ENCODE results near the gene HAPLN2. TPM values are rescaled to one million over a fixed set of nuclear protein-coding genes. Genes with fewer than 3 reads are reported as not detected.

Gene HAPLN2
- total RNA-seq, 4 donors from 2014 or later: 0.55 to 1.9 TPM; not detected in 2

DNA sequence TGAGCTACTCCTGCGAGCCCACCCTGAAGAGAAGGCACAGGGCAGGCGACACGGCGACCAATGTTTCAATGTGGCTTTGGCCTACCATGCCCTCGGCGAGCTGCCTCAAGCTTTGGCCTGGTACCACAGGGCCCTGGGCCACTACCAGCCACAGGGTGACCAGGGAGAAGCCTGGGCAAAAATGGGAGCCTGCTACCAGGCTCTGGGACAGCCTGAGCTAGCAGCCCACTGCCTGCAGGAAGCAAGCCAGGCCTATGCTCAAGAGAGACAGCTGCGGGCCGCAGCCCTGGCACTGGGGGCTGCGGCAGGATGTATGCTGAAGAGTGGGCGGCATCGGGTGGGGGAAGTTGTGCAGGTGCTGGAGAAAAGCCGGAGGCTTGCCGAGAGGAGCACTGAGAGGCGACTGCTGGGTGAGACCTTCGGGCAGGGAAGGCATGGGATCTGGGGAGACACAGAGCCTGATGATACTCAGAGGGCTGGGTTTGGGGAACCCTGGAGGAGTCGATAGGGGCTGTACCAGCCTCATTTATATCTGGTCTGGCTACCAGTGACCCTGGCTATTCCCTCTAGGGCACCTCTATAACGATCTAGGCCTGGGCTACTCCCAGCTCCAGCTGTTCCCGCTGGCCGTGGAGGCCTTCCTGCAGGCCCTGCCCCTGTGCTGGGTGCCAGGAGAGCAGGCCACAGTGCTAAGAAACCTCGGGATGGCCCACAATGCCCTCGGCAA lies 37.4 kb upstream of the HAPLN2 start:
- in situ Hi-C loops (cut with MboI; ENCODE audit: low pct_ligation_motif_present in 1 of 4, low pct_unique_long_range_greater_than_20kb in 1 of 4, low sequenced_read_pairs in 3 of 4): no loop called here
- 83% methylated on average over 21 of the region's 21 CpGs; no CpG with 5 or more reads in 1 of the 2 donors for WGBS, 2 donors (ENCODE audit: low coverage in 1 of 2)
- no peak for DNase-seq
- no peaks in the 10 kb centered on the region for H3K36me3 ChIP-seq
- intact Hi-C loops (cut with DNase I; ENCODE audit: low total_unique reads): no loop called here
- H3K27me3 ChIP-seq: no peaks in the 10 kb centered on the region
- peaks cover 0 to 3% (median 0%) of the 10 kb centered on the region in 4 donors for H3K4me1 ChIP-seq
- H3K9me3 ChIP-seq: no peaks in the 10 kb centered on the region
- H3K4me3 ChIP-seq: no peak overlapping the region
- TF ChIP-seq, protein P1, sequence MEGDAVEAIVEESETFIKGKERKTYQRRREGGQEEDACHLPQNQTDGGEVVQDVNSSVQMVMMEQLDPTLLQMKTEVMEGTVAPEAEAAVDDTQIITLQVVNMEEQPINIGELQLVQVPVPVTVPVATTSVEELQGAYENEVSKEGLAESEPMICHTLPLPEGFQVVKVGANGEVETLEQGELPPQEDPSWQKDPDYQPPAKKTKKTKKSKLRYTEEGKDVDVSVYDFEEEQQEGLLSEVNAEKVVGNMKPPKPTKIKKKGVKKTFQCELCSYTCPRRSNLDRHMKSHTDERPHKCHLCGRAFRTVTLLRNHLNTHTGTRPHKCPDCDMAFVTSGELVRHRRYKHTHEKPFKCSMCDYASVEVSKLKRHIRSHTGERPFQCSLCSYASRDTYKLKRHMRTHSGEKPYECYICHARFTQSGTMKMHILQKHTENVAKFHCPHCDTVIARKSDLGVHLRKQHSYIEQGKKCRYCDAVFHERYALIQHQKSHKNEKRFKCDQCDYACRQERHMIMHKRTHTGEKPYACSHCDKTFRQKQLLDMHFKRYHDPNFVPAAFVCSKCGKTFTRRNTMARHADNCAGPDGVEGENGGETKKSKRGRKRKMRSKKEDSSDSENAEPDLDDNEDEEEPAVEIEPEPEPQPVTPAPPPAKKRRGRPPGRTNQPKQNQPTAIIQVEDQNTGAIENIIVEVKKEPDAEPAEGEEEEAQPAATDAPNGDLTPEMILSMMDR (IDR thresholded peaks at IDR 0.05): no peak
- TF ChIP-seq POLR2A (IDR thresholded peaks at IDR 0.05) (no peak), EP300 (IDR thresholded peaks at IDR 0.05; ENCODE audit: low read depth) (no peak), POLR2AphosphoS5 (IDR thresholded peaks at IDR 0.05) (no peak)
- H3K27ac ChIP-seq: no peak overlapping the region

DNA sequence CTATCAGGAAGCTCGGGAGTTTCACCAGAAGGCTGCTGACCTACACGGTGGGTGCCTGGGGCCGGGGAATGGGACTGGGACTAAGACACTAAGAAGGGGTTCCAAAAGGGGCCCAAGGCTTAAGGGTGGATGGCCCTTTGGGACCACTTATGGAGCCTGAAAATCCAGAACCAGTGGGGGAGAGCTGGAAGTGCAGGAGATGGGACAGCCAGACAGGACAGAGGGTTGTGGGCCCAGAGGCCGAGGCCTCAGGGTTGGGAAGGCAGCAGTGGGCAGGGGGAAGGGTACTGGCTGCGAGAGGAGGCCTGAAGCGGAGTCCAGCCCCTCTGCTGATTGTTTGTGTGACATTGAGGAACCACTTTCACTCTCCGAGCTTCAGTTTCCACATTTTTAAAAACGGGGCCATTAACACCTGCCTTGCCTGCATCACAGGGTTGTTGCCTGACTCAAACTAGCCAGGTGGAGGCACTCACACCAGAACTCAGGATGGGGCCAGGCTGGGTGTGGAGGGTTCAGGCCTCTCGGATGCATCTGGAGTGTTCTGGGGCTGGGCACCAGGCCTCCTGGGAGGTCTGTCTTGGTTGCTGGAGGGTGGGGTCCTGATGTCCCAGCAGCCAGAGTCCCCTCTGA lies 36.7 kb upstream of the HAPLN2 start:
- Histone ChIP-seq H3K27ac (no peak overlapping the region), H3K36me3 (no peaks in the 10 kb centered on the region), H3K27me3 (no peaks in the 10 kb centered on the region), H3K4me1 (peaks cover 0 to 3% (median 0%) of the 10 kb centered on the region in 4 donors), H3K4me3 (no peak overlapping the region), H3K9me3 (no peaks in the 10 kb centered on the region)
- intact Hi-C loops (cut with DNase I; ENCODE audit: low total_unique reads) (no loop called here), in situ Hi-C loops (cut with MboI; ENCODE audit: low pct_ligation_motif_present in 1 of 4, low pct_unique_long_range_greater_than_20kb in 1 of 4, low sequenced_read_pairs in 3 of 4) (no loop called here)
- DNase-seq: no peak
- WGBS, 2 donors (ENCODE audit: low coverage in 1 of 2): 86% methylated on average over 9 of the region's 9 CpGs; no CpG with 5 or more reads in 1 of the 2 donors
- no peak for TF ChIP-seq EP300 (IDR thresholded peaks at IDR 0.05; ENCODE audit: low read depth)

DNA sequence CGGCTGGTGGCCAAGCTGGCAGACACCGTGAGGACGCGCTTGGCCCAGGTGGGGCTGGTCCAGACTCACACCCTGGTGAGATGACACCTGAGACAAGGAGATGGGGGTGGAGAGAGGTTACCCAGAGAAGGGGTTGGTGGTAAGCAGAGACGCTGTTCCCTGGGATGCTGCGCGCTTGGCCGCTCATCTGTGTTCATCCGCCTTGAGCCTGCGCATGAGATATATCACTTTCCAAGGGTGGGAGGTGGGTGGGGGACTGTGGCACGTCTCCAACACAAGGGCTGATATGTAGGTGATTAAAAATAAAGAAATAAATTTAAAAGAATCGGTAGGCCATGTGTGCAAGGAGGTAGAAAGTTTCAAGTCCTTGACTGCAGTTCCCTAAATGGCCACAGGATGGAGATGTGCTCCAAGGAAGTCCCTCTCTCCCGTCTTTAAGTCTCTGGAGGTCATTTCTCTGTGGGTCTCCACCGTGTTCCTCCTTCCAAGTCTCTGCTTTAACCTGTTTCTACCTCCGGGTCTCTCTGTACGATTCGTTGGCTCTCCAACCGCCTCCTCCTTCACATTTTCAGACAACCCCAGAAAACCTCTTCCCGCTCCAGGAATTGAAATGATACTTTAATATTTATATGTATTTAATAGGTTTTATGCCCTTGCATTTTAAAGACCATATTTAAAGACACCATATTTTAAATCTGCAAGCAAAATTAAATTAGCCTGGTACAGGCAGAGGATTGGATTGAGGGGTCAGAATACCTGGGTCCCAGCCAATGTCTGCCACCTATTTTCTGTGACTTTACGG lies 35.2 kb upstream of the HAPLN2 start:
- Histone ChIP-seq H3K4me1 (peaks cover 0 to 3% (median 0%) of the 10 kb centered on the region in 4 donors), H3K27ac (no peak overlapping the region), H3K4me3 (no peak overlapping the region), H3K27me3 (no peaks in the 10 kb centered on the region), H3K9me3 (no peaks in the 10 kb centered on the region), H3K36me3 (no peaks in the 10 kb centered on the region)
- intact Hi-C loops (cut with DNase I; ENCODE audit: low total_unique reads): no loop called here
- TF ChIP-seq POLR2A (IDR thresholded peaks at IDR 0.05): no peak
- TF ChIP-seq, protein P1 (IDR thresholded peaks at IDR 0.05): peak; percentile 90 to 97 (median 96)
- no peak for TF ChIP-seq POLR2AphosphoS5 (IDR thresholded peaks at IDR 0.05)
- in situ Hi-C loops (cut with MboI; ENCODE audit: low pct_ligation_motif_present in 1 of 4, low pct_unique_long_range_greater_than_20kb in 1 of 4, low sequenced_read_pairs in 3 of 4): no loop called here
- peak; percentile 86 for DNase-seq
- whole genome bisulfite sequencing, 2 donors (ENCODE audit: low coverage in 1 of 2): 53 to 56% methylated on average over 19 to 20 of the region's 20 CpGs

DNA sequence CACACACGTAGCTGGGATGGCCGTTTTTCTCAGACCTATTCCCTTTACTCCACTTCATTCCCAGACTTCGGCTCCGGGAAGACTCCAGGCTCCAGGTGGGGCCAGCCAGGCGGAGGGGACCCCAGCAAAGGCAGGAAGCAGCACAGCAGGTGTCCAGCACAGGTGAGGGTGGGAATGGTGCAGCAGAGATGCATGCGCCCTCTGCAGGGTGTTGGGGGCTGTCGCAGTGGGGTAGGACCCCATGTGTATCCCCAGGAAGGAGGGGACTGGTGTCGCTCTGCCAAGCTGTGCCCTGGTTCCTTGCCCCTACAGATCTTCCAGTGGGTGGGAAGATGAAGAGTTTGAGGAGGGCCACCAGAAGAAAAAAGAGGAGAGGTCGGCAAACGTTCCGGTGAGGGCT lies 34.4 kb upstream of the HAPLN2 start:
- in situ Hi-C loops (cut with MboI; ENCODE audit: low pct_ligation_motif_present in 1 of 4, low pct_unique_long_range_greater_than_20kb in 1 of 4, low sequenced_read_pairs in 3 of 4): no loop called here
- 58% methylated on average over 11 of the region's 11 CpGs; no CpG with 5 or more reads in 1 of the 2 donors for WGBS, 2 donors (ENCODE audit: low coverage in 1 of 2)
- intact Hi-C loops (cut with DNase I; ENCODE audit: low total_unique reads): no loop called here
- Histone ChIP-seq H3K36me3 (no peaks in the 10 kb centered on the region), H3K27ac (no peak overlapping the region), H3K4me1 (peaks cover 0 to 3% (median 0%) of the 10 kb centered on the region in 4 donors), H3K4me3 (no peak overlapping the region), H3K27me3 (no peaks in the 10 kb centered on the region), H3K9me3 (no peaks in the 10 kb centered on the region)
- no peak for DNase-seq
- TF ChIP-seq, protein P1 (IDR thresholded peaks at IDR 0.05): no peak
- TF ChIP-seq POLR2A (IDR thresholded peaks at IDR 0.05) (no peak), EP300 (IDR thresholded peaks at IDR 0.05; ENCODE audit: low read depth) (no peak), POLR2AphosphoS5 (IDR thresholded peaks at IDR 0.05) (no peak)

Measured in transverse colon (tissue), 4 donors.